ENCODE results near the gene CDK14. TPM values are rescaled to one million over a fixed set of nuclear protein-coding genes. Genes with fewer than 3 reads are reported as not detected.
"Not testable (repeated sequence)": the region's sequence is repeated elsewhere in the genome, so short reads cannot be mapped to it uniquely, and the experiment has no call there.

CDK14 gene
- total RNA-seq, 1 donor from 2014 or later: 79.4 TPM

DNA sequence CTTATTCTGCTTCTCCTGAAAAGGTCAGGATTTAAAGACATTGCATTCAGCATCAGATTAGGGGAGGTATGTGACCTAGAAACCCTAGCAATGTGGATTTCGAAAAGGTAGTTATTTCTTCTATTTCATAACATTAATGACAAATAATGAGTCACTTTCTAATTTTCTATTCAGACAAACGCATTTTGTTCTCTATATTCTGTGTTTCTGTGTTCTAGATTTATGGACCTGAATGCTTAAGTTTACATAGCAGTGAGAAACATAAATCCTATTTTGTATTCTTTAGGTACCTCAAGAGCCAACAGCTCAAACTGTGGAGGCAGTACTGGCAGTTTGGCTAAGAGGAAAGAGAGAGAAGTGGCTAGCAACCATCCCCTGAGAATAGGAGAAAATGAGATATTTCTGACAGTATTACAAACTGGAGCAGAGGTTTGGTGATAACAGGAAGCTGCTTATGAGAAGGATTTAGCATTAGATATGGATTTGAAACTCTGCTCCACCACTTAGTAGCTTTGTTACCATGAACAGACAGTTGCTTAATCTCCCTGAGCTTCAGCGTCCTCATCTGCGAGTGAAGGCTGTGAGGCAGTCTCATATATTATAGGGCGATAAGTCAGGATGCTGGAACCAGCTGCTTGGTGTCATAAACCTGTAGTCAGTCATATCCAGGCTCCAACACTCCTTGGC lies 28.2 kb downstream of the CDK14 start:
- DNase-seq (ENCODE audit: low spot score) (no peak), ATAC-seq (peak; percentile 20)
- intact Hi-C loops (cut with DNase I): no loop called here

DNA sequence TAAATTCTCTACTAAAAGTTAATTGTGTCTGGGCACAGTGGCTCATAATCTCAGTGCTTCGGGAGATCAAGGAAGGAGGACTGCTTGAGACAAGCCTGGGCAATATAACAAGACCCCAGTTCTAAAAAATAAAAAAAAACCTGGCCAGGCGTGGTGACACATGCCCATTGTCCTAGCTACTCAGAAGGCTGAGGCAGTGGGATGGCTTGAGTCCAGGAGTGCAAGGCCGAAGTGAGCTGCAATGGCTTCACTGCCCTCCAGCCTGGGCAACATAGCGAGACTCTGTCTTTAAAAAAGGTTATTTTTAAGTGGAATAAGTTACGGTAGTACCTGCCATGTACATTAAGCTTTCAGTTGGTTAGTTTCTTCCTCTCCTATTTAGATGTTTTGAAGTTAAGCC lies 28.9 kb downstream of the CDK14 start:
- intact Hi-C loops (cut with DNase I): no loop called here
- no peak for ATAC-seq
- DNase-seq (ENCODE audit: low spot score): no peak

- intact Hi-C loops (cut with DNase I): no loop called here
- DNase-seq (ENCODE audit: low spot score) (no peak), ATAC-seq (peak; percentile 79)
Observed at GRCh38 chr7:90625562-90625961, 29.4 kb downstream of the CDK14 start.

- intact Hi-C loops (cut with DNase I): no loop called here
- no peak for DNase-seq (ENCODE audit: low spot score)
- peak; percentile 71 for ATAC-seq
Observed at GRCh38 chr7:90626013-90626412, 29.9 kb downstream of the CDK14 start.

DNA sequence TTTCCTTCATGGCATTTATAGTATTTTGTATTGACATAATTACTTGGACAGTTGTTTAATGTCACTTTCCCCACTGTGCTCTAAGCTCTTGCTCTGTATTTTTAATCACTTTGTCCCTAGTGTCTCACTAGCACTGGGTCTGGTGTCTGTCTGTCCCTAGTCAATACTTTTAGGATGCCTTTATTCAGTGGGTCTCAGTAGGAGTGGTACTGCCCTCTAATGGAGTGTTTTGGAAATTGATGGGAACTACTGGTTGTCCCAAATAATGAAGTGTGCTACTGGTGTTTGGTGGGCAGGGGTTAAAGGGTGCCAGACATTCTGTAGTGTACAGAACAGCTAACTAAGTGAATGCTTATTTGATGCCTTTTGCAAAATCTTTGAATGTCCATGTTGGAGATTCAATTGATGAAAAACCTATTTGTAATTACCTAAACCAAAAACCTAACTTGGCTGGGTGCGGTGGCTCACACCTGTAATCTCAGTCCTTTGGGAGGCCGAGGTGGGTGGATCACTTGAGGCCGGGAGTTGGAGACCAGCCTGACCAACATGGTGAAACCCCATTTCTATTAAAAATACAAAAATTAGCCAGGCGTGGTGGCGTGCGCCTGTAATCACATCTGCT lies 33.3 kb downstream of the CDK14 start:
- intact Hi-C loops (cut with DNase I): no loop called here
- DNase-seq (ENCODE audit: low spot score) (no peak), ATAC-seq (peak; percentile 39)

DNA sequence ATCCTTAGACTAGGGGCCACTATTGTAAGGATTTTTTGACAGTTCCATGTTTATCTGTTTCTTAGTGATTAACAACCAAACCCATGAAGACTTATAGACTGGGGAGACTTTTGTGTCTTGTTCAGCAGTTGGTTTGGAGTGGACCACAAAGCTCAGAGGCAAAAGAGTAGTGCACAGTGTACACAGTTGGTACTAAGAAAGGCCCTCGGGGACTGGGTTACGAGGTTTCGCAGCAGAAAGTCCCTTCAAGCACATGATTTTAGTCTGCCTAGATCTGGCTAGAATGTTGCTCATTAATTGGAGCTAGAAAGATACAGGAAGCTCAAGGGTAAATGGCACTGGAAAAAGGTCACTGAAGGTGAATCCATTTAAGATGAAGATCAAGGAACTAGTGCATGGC lies 35.4 kb downstream of the CDK14 start:
- DNase-seq (ENCODE audit: low spot score): no peak
- no peak for ATAC-seq
- intact Hi-C loops (cut with DNase I): no loop called here

GRCh38 chr7:90639683-90640082 lies 43.6 kb downstream of the CDK14 start:
- DNase-seq (ENCODE audit: low spot score): not testable (repeated sequence)

GRCh38 chr7:90642978-90643377 lies 46.9 kb downstream of the CDK14 start:
- DNase-seq (ENCODE audit: low spot score) (no peak), ATAC-seq (no peak)
- intact Hi-C loops (cut with DNase I): no loop called here

More at GRCh38 chr7:90639683-90640082, 43.6 kb downstream of the CDK14 start:
- ATAC-seq; intact Hi-C loops (cut with DNase I): not testable (repeated sequence)

DNA sequence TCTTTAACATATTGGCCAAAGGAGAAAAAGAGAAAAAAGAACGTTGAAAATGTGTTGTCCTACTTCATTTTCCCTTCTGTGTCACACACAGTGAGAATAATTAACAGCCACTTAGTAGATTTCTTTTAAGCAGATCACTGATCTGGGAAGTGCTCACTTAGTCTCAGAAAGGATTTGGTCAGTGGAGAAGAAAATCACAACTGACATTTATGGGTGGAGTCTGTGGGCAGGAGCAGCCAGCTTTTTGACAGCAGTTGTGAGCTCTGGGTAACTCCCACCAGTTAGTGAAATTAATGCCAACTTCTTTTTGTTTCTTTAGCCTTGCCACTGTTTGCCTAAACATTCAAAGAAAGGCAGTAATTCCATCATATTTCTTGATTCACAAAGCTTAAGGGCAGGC lies 49.7 kb downstream of the CDK14 start:
- intact Hi-C loops (cut with DNase I): no loop called here
- DNase-seq (ENCODE audit: low spot score): no peak
- no peak for ATAC-seq

GRCh38 chr7:90648107-90648506 lies 52.0 kb downstream of the CDK14 start:
- intact Hi-C loops (cut with DNase I): no loop called here
- ATAC-seq: peak; percentile 74
- DNase-seq (ENCODE audit: low spot score): no peak

DNA sequence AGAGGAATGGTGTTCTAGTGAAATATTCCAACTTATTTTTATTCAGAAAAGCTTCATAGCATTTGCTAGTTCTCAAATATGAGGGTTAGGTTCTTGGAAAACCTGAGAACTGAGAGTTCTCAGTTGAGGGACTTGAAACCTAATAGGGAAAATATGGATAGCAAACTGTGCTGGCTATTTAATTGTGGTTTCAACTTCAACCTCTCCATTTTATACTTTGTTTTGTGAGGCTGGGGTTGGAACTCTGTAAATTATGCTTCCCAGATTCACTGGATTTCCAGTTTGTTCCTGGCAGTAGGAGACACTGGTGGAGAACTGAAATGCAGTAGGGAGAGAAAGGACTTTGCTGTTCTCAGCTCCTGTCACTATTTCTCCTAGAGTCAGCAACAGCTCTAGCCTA lies 52.7 kb downstream of the CDK14 start:
- intact Hi-C loops (cut with DNase I): no loop called here
- DNase-seq (ENCODE audit: low spot score) (no peak), ATAC-seq (peak; percentile 86)

GRCh38 chr7:90654718-90655427 lies 58.8 kb downstream of the CDK14 start:
- no peak for ATAC-seq
- DNase-seq (ENCODE audit: low spot score): no peak
- intact Hi-C loops (cut with DNase I): no loop called here

DNA sequence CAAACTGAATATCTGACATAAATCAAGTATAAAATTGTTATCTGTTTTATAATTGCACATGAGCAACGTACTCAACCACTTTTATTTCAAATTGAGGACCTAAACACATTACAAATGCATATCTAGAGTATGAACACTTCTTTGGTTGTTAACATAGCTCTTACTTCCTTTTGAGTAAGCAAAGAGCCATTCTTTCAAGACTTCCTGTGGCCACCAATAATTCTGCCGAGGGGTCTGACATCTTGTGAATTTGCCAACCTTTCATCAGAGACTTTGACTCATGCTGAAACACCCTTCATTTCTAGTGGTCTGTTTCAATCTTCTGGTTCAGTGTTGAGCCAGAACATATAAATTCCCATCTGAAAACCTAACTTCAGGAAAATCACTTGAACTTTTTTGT lies 59.4 kb downstream of the CDK14 start:
- DNase-seq (ENCODE audit: low spot score) (no peak), ATAC-seq (no peak)
- intact Hi-C loops (cut with DNase I): no loop called here

- ATAC-seq: no peak
- intact Hi-C loops (cut with DNase I): no loop called here
- no peak for DNase-seq (ENCODE audit: low spot score)
Observed at GRCh38 chr7:90657481-90657880, 61.4 kb downstream of the CDK14 start.

GRCh38 chr7:90660100-90660499 lies 64.0 kb downstream of the CDK14 start:
- intact Hi-C loops (cut with DNase I): no loop called here
- ATAC-seq (no peak), DNase-seq (ENCODE audit: low spot score) (no peak)

GRCh38 chr7:90660819-90661218 lies 64.7 kb downstream of the CDK14 start:
- ATAC-seq (peak; percentile 47), DNase-seq (ENCODE audit: low spot score) (no peak)
- intact Hi-C loops (cut with DNase I): no loop called here

DNA sequence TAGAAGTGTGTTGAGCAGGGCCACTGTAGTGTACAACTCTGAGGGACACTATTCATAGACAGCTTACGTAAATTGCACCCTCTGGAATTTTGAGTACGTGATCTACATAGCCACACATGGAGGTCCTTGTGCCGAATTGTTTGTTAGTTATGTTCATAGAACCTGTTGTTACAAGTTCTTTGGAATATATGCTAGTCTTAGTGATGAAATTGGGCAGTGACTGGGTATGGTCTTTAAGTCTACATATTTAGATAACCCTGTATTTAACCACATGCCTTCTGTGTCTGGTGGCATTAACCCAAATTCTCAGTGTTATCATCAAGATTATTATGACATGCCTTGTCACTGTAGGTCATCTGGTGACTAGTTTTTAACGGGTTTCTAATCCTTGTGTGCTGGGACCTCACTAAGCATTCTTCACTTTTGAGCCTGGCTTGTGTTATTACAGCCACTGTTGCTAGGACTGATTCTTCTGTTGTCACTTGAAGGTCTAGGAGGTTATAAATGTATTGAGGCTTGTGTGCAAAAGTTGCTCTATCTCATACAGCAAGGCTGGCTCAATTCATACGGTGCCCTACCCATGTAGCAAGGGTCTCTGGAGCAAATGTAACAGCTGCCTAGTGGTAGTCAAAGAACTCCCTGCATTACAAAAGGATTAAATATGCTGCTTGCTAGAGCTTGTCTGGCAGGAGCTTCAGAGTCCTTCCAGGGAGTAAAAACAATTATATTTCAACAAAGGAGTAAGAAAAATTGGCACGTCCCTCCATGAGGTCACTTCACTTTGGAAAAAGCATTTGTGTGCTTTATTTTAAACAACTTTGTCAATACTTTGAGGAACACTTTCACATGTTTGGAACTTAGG lies 65.4 kb downstream of the CDK14 start:
- ATAC-seq (peak; percentile 56), DNase-seq (ENCODE audit: low spot score) (no peak)
- intact Hi-C loops (cut with DNase I): no loop called here

DNA sequence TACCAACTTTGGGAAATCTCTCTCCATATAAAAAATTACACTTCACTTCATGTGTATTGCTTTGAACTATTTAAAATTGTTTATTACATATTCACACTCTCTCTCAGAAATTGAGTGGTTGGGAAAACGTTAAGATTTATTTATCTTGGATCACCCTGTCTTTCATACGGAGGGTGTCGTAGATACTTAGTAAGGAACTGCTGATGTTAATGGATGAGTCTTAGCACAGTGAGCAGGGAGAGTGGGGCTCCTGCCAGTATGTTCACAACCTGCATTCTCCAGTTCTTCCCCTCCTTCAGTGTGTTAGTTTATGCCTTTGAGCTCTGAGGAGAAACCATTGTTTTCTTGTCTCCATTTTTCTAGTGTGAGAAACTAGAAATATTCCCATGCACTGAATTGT lies 67.1 kb downstream of the CDK14 start:
- DNase-seq (ENCODE audit: low spot score) (no peak), ATAC-seq (peak; percentile 44)
- intact Hi-C loops (cut with DNase I): no loop called here

- intact Hi-C loops (cut with DNase I): no loop called here
- no peak for DNase-seq (ENCODE audit: low spot score)
- peak; percentile 51 for ATAC-seq
Observed at GRCh38 chr7:90666186-90666585, 70.1 kb downstream of the CDK14 start.
